Activated naive CD4-positive, alpha-beta T cell treated with anti-CD3 and anti-CD28 coated beads, Interleukin-2, amount 50 U/mL, for 24 hours (primary cell): ENCODE results near the gene ST6GAL2.

Experiments
- H3K27ac Mint-ChIP-seq: one replicate; pipeline ENCODE4 v1.8.0; 2021; ENCODE audit warnings: mild to moderate bottlenecking, mixed read lengths
- H3K27me3 Mint-ChIP-seq: one replicate; pipeline ENCODE4 v1.8.0; 2021; ENCODE audit warnings: mixed read lengths
- H3K36me3 Mint-ChIP-seq: one replicate; pipeline ENCODE4 v1.8.0; 2021; ENCODE audit warnings: mixed read lengths
- H3K4me1 Mint-ChIP-seq: one replicate; pipeline ENCODE4 v1.8.0; 2021; ENCODE audit warnings: mixed read lengths
- H3K4me3 Mint-ChIP-seq: one replicate; pipeline ENCODE4 v1.8.0; 2021; ENCODE audit warnings: mild to moderate bottlenecking, mixed read lengths
- H3K9me3 Mint-ChIP-seq: one replicate; pipeline ENCODE4 v1.8.0; 2021; ENCODE audit warnings: mixed read lengths

The ST6GAL2 gene

GRCh38 chr2:106869512-106870275 lies 16.3 kb downstream of the ST6GAL2 start:
- Mint-ChIP-seq H3K9me3 (no peaks in the 10 kb centered on the region), H3K36me3 (no peaks in the 10 kb centered on the region), H3K27me3 (peaks cover 4% of the 10 kb centered on the region), H3K4me3 (no peak overlapping the region), H3K27ac (no peak overlapping the region), H3K4me1 (no peaks in the 10 kb centered on the region)

DNA sequence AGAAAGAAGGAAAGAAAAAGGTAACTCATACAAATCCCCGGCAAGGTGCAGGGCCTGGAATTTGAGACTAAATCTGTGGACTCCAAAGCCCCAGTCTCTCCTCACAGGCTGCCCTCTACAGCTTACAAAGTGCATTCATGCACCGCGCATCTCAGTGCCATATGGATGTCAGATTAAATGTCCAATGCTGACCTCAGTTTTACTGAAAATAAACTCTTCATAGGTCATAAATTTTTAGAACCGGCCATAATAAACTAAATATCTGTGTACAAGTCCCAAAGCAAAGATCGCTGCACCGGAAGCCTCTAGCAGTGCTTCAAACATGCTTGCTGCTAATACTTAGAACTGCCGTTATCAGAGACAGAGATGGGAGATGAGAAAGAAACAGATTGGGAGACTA lies 17.7 kb downstream of the ST6GAL2 start:
- H3K9me3 Mint-ChIP-seq = no peaks in the 10 kb centered on the region
- H3K4me3 Mint-ChIP-seq = no peak overlapping the region
- H3K4me1 Mint-ChIP-seq = no peaks in the 10 kb centered on the region
- H3K36me3 Mint-ChIP-seq = no peaks in the 10 kb centered on the region
- H3K27me3 Mint-ChIP-seq = peaks cover 7% of the 10 kb centered on the region
- H3K27ac Mint-ChIP-seq = no peak overlapping the region

- peaks cover 3% of the 10 kb centered on the region for H3K27me3 Mint-ChIP-seq
- no peaks in the 10 kb centered on the region for H3K36me3 Mint-ChIP-seq
- no peaks in the 10 kb centered on the region for H3K4me1 Mint-ChIP-seq
- H3K27ac Mint-ChIP-seq = peak overlapping the region; percentile 41
- no peaks in the 10 kb centered on the region for H3K9me3 Mint-ChIP-seq
- H3K4me3 Mint-ChIP-seq = no peak overlapping the region
Observed at GRCh38 chr2:106867196-106867953, 18.6 kb downstream of the ST6GAL2 start.

DNA sequence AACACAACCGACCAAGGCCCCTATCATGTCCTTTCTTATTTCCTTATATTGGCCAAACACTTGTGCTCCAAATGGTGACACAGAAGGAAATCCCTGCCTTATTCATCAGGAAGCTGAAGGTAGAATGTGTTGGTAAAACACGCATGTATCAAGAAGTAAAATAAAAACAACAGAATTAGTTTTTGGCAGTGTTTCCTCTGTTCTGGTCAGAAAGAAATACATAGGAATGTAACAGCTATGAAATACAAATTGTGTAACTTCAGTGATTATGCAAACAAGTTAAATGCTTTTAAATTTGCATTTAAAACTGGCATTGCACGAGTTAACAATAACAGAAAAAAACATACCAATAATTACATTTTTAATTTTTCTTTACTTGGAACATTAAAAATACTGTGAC lies 19.3 kb downstream of the ST6GAL2 start:
- no peaks in the 10 kb centered on the region for H3K4me1 Mint-ChIP-seq
- H3K36me3 Mint-ChIP-seq = no peaks in the 10 kb centered on the region
- H3K27ac Mint-ChIP-seq = no peak overlapping the region
- no peaks in the 10 kb centered on the region for H3K9me3 Mint-ChIP-seq
- no peak overlapping the region for H3K4me3 Mint-ChIP-seq
- H3K27me3 Mint-ChIP-seq = peaks cover 3% of the 10 kb centered on the region

GRCh38 chr2:106864051-106864450 lies 21.9 kb downstream of the ST6GAL2 start:
- peaks cover 5% of the 10 kb centered on the region for H3K9me3 Mint-ChIP-seq
- H3K4me3 Mint-ChIP-seq = no peak overlapping the region
- peaks cover 8% of the 10 kb centered on the region for H3K27me3 Mint-ChIP-seq
- H3K36me3 Mint-ChIP-seq = no peaks in the 10 kb centered on the region
- H3K27ac Mint-ChIP-seq = no peak overlapping the region
- H3K4me1 Mint-ChIP-seq = no peaks in the 10 kb centered on the region

- Mint-ChIP-seq H3K4me1 (no peaks in the 10 kb centered on the region), H3K27me3 (peaks cover 8% of the 10 kb centered on the region), H3K36me3 (no peaks in the 10 kb centered on the region), H3K27ac (no peak overlapping the region), H3K9me3 (peaks cover 5% of the 10 kb centered on the region), H3K4me3 (no peak overlapping the region)
Observed at GRCh38 chr2:106863387-106863786, 22.6 kb downstream of the ST6GAL2 start.

GRCh38 chr2:106859498-106859897 lies 26.5 kb downstream of the ST6GAL2 start:
- Mint-ChIP-seq H3K4me1 (no peaks in the 10 kb centered on the region), H3K9me3 (peaks cover 5% of the 10 kb centered on the region), H3K27me3 (peaks cover 8% of the 10 kb centered on the region), H3K36me3 (no peaks in the 10 kb centered on the region), H3K4me3 (no peak overlapping the region), H3K27ac (no peak overlapping the region)

GRCh38 chr2:106858810-106859209 lies 27.2 kb downstream of the ST6GAL2 start:
- H3K36me3 Mint-ChIP-seq = no peaks in the 10 kb centered on the region
- H3K4me1 Mint-ChIP-seq = no peaks in the 10 kb centered on the region
- H3K27me3 Mint-ChIP-seq = peaks cover 5% of the 10 kb centered on the region

GRCh38 chr2:106857882-106858478 lies 28.0 kb downstream of the ST6GAL2 start:
- H3K4me3 Mint-ChIP-seq = no peak overlapping the region
- H3K4me1 Mint-ChIP-seq = no peaks in the 10 kb centered on the region
- no peak overlapping the region for H3K27ac Mint-ChIP-seq

More at GRCh38 chr2:106858810-106859209, 27.2 kb downstream of the ST6GAL2 start:
- H3K4me3 Mint-ChIP-seq = no peak overlapping the region
- no peak overlapping the region for H3K27ac Mint-ChIP-seq
- peaks cover 5% of the 10 kb centered on the region for H3K9me3 Mint-ChIP-seq

GRCh38 chr2:106853631-106854030 lies 32.3 kb downstream of the ST6GAL2 start:
- Mint-ChIP-seq H3K4me1 (no peaks in the 10 kb centered on the region), H3K9me3 (no peaks in the 10 kb centered on the region), H3K27ac (no peak overlapping the region), H3K4me3 (no peak overlapping the region), H3K27me3 (no peaks in the 10 kb centered on the region), H3K36me3 (no peaks in the 10 kb centered on the region)

More at GRCh38 chr2:106857882-106858478, 28.0 kb downstream of the ST6GAL2 start:
- Mint-ChIP-seq H3K36me3 (no peaks in the 10 kb centered on the region), H3K9me3 (peaks cover 5% of the 10 kb centered on the region), H3K27me3 (peaks cover 5% of the 10 kb centered on the region)

DNA sequence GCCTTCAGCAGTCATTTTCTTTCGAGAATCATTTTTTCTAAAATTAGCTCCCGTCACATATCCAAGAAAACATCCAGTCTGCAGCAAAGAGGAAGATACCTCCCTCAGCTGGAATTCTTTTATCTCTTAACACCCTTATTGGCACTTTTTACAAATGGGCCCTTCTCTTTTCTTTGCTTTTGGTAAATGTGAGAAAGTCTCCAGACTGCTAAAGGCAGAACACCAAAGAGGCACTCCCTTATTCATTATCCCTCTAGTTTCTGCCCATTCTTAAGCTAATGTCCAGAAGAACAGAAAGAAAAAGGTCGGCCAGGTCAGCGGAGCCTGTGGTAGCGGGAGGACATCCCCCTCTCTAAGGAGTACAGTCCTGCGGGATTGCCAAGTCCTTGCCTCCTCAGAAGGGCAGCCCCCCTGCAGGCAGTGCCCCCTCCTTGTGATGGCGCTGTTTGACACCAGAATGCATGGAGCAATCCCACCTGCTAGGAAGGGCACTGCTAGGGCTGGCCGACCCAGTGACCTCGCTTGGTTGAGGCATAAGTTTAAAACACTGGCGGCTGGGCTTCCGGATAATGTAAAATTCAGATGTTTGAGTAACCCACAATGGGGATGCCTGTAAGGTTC lies 34.0 kb downstream of the ST6GAL2 start:
- Mint-ChIP-seq H3K27me3 (no peaks in the 10 kb centered on the region), H3K27ac (no peak overlapping the region), H3K4me3 (no peak overlapping the region), H3K9me3 (no peaks in the 10 kb centered on the region), H3K4me1 (no peaks in the 10 kb centered on the region), H3K36me3 (no peaks in the 10 kb centered on the region)

DNA sequence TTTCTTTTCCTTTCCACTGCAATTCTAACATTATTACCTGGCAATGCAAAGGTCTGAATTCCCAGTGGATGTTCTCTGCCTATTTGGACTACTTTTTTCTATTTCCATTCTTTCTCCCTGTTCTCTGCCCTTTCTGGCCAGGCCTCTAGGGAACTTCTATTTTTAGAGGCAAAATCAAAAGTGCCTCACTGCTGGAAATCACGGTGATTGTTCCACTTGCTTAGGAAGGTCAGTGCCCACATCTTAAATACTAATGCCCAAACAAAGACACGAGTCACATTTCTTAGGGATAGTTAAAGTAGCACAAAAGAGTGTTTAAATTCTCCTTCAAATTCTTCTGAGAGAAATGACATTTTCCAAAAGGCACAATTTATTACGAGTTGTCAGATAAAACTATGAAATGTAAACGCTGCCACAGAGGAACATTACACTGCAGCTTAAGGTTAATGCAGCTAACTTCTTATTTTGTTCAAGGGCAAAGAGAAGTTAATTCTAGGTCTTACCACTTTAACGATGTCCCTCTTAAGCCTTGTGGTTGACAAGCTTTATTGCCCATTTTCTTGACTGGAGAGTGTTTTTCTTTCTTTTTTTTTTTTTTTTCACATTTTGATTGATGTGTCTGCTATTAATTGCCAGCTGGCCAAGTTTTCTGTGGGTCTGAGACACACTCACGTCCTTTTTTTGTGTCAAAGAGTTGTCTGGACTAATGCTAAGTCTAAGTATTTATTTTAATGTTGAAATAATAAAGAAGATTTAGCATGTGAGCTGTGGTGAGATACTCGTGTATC lies 34.7 kb downstream of the ST6GAL2 start:
- Mint-ChIP-seq H3K36me3 (no peaks in the 10 kb centered on the region), H3K27me3 (no peaks in the 10 kb centered on the region), H3K27ac (no peak overlapping the region), H3K9me3 (no peaks in the 10 kb centered on the region), H3K4me3 (no peak overlapping the region), H3K4me1 (no peaks in the 10 kb centered on the region)

- H3K36me3 Mint-ChIP-seq = no peaks in the 10 kb centered on the region
- H3K27me3 Mint-ChIP-seq = no peaks in the 10 kb centered on the region
- H3K27ac Mint-ChIP-seq = no peak overlapping the region
- no peak overlapping the region for H3K4me3 Mint-ChIP-seq
- no peaks in the 10 kb centered on the region for H3K4me1 Mint-ChIP-seq
- H3K9me3 Mint-ChIP-seq = no peaks in the 10 kb centered on the region
Observed at GRCh38 chr2:106849253-106849652, 36.7 kb downstream of the ST6GAL2 start.

DNA sequence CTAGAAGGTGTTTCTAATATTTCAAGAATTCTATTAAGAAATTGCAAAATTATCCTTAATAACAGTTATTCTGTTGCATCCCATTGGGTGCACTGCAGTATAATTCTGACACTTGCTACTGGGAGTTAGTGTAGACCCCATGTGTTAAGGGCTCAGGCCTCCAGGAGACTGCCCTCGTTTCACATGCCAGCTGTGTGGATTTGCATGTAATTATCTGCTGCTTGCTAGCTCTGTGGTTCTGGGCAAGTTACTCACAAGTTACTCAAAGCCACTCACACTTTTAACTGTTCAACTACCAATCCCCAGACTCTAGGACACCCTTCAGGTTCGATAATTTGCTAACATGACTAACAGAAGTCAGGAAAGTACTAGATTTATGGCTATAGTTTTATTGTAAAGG lies 38.6 kb downstream of the ST6GAL2 start:
- no peak overlapping the region for H3K27ac Mint-ChIP-seq
- H3K27me3 Mint-ChIP-seq = no peaks in the 10 kb centered on the region
- no peaks in the 10 kb centered on the region for H3K9me3 Mint-ChIP-seq
- H3K4me1 Mint-ChIP-seq = no peaks in the 10 kb centered on the region
- H3K36me3 Mint-ChIP-seq = no peaks in the 10 kb centered on the region
- no peak overlapping the region for H3K4me3 Mint-ChIP-seq

GRCh38 chr2:106845716-106846115 lies 40.3 kb downstream of the ST6GAL2 start:
- no peak overlapping the region for H3K27ac Mint-ChIP-seq
- no peak overlapping the region for H3K4me3 Mint-ChIP-seq
- H3K4me1 Mint-ChIP-seq = no peaks in the 10 kb centered on the region
- H3K36me3 Mint-ChIP-seq = no peaks in the 10 kb centered on the region
- H3K9me3 Mint-ChIP-seq = no peaks in the 10 kb centered on the region
- H3K27me3 Mint-ChIP-seq = no peaks in the 10 kb centered on the region
